Thyroid gland (tissue), 4 donors: ENCODE data around the gene PLTP. TPM values are rescaled to one million over a fixed set of nuclear protein-coding genes. Genes with fewer than 3 reads are reported as not detected.

ENCODE experiments used
- DNase-seq, 2 donors: peaks; one replicate each; pipeline ENCODE4 v3.0.0-alpha.2; 2019
- H3K27ac ChIP-seq, 3 donors: fragments of 200-600 bp; sonication (generic); 1 replicate in 2 of 3; 2 replicates in 1 of 3; pipeline ENCODE4 v1.5.1; 2016 to 2019; ENCODE audit warnings: mild to moderate bottlenecking in 1 of 3, moderate library complexity in 1 of 3
- H3K27me3 ChIP-seq: fragments of 200-600 bp; sonication (generic); one replicate; pipeline ENCODE4 v1.5.1; 2019
- H3K36me3 ChIP-seq, 2 donors: fragments of 200-600 bp; sonication (generic); one replicate each; pipeline ENCODE4 v1.5.1; 2016 to 2019
- H3K4me1 ChIP-seq, 2 donors: fragments of 200-600 bp; sonication (generic); one replicate each; pipeline ENCODE4 v1.5.1; 2017 to 2019
- H3K4me3 ChIP-seq, 3 donors: fragments of 200-600 bp; sonication (generic); replicated peaks in 1 of 3; 1 replicate in 2 of 3; 2 replicates in 1 of 3; pipeline ENCODE4 v1.5.1; 2016; ENCODE audit warnings: mild to moderate bottlenecking in 1 of 3
- H3K9me3 ChIP-seq: fragments of 200-600 bp; sonication (generic); one replicate; pipeline ENCODE4 v1.5.1; 2017
- CTCF ChIP-seq, 6 experiments: fragments of 200-600 bp in 3 of 6; fragments of 450-650 bp in 3 of 6; sonication (generic) in 3 of 6; IDR thresholded peaks; one replicate each; pipeline ENCODE4 v1.5.1; 2016 to 2019; ENCODE audit warnings: antibody characterized with exemption in 6 of 6, mild to moderate bottlenecking in 2 of 6, inconsistent platforms in 1 of 6, moderate library complexity in 1 of 6
- POLR2A ChIP-seq, 2 donors: fragments of 450-650 bp; IDR thresholded peaks; one replicate each; pipeline ENCODE4 v1.6.1; 2017; ENCODE audit warnings: antibody characterized with exemption in 2 of 2, mild to moderate bottlenecking in 2 of 2, moderate library complexity in 1 of 2
- WGBS, 2 donors: methylation state at CpG; one replicate each; pipeline ENCODE4 v1.1.5; 2017; 5-methylcytosine and 5-hydroxymethylcytosine counted together
- intact Hi-C: fragments of 100-400 bp; cut with DNase I; formaldehyde crosslinking; loops from one replicate; pipeline ENCODE4 v1.15.1; 2023
- total RNA-seq, 4 donors: library from RNA; depleted of rRNA; stranded (reverse); fragments of >200 nt; gene quantifications; one replicate each; pipeline ENCODE4 v1.2.3, GENCODE V29; 2016

Gene PLTP
- total RNA-seq, 4 donors from 2014 or later, result 22.7 to 260 (median 70.1) TPM

- no peaks in the 10 kb centered on the region for H3K9me3 ChIP-seq
- intact Hi-C loops, result no loop called here
- H3K27me3 ChIP-seq, result no peaks in the 10 kb centered on the region
- no peaks in the 10 kb centered on the region for H3K36me3 ChIP-seq
- TF ChIP-seq CTCF (IDR thresholded peaks at IDR 0.05) (no peak), POLR2A (IDR thresholded peaks at IDR 0.05) (no peak)
- 81 to 88% methylated on average over 12 of the region's 12 CpGs for WGBS, 2 donors
- peak overlapping the region; percentile 39 to 61 (median 50) for H3K27ac ChIP-seq
- peaks cover under 1 to 22% of the 10 kb centered on the region in 2 donors for H3K4me1 ChIP-seq
- no peak for DNase-seq
- no peak overlapping the region for H3K4me3 ChIP-seq
Observed at GRCh38 chr20:45918779-45919537, 7.0 kb upstream of the PLTP start.

DNA sequence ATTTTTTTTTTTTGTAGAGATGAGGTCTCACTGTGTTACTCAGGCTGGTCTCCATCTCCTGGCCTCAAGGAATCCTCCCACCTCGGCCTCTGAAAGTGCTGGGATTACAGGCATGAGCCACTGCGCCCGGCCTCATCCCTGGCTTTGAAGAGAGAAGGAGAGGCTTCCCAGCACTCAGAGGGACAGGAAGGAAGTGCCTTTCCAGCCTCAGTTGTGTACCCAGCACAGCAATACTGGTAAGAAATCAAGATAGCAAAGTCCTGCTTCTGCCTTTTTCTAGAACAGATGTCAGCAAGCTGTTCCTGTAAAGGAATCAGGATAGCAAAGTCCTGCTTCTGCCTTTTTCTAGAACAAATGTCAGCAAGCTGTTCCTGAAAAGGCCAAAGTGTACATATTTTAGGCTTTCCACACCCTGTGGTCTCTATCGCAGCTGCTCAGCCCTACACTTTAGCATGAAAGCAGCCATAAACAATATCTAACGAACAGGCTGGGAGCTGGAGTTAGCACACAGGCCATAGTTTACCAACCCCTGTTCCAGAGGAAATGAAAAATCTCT lies 6.3 kb upstream of the PLTP start:
- no peak for TF ChIP-seq CTCF (IDR thresholded peaks at IDR 0.05)
- TF ChIP-seq POLR2A (IDR thresholded peaks at IDR 0.05), result no peak
- H3K4me1 ChIP-seq, result peaks cover 0 to 20% of the 10 kb centered on the region in 2 donors
- H3K9me3 ChIP-seq, result no peaks in the 10 kb centered on the region
- H3K36me3 ChIP-seq, result no peaks in the 10 kb centered on the region
- DNase-seq, result no peak
- WGBS, 2 donors, result 75 to 79% methylated on average over 5 of the region's 5 CpGs
- peak overlapping the region; percentile 13 to 61 (median 50) for H3K27ac ChIP-seq
- intact Hi-C loops, result no loop called here
- H3K4me3 ChIP-seq, result no peak overlapping the region
- H3K27me3 ChIP-seq, result no peaks in the 10 kb centered on the region

GRCh38 chr20:45917790-45918141 lies 5.8 kb upstream of the PLTP start:
- 65 to 66% methylated on average over 5 of the region's 5 CpGs for WGBS, 2 donors
- H3K4me1 ChIP-seq, result peaks cover 0 to 24% of the 10 kb centered on the region in 2 donors
- DNase-seq, result no peak

DNA sequence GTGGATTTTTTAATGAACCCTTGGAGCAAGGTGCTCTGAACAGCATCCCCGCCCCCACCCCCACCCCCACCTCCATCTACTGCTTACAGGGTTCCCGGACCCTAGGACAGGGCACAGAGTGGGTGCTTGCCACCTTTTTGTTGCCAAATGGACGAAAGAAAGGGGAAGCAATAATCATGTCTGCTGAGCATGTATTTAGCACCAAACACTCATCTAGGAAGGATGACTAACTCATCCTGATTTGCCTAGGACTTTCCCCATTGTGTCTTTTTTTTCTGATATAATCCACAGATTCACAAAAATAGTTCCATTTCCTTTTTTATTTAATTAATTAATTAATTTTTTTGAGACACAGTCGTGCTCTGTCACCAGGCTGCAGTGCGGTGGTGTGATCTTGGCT lies 1.2 kb upstream of the PLTP start:
- Histone ChIP-seq H3K27me3 (no peaks in the 10 kb centered on the region), H3K36me3 (no peaks in the 10 kb centered on the region), H3K9me3 (no peaks in the 10 kb centered on the region), H3K4me1 (peaks cover 8 to 27% of the 10 kb centered on the region in 2 donors), H3K27ac (no peak overlapping the region), H3K4me3 (no peak overlapping the region)
- intact Hi-C loops, result no loop called here
- TF ChIP-seq POLR2A (IDR thresholded peaks at IDR 0.05) (no peak), CTCF (IDR thresholded peaks at IDR 0.05) (no peak)
- WGBS, 2 donors, result 55 to 57% methylated on average over 5 of the region's 5 CpGs
- DNase-seq, result no peak

More at GRCh38 chr20:45917790-45918141, 5.8 kb upstream of the PLTP start:
- no peak for TF ChIP-seq POLR2A (IDR thresholded peaks at IDR 0.05)
- intact Hi-C loops, result no loop called here
- Histone ChIP-seq H3K9me3 (no peaks in the 10 kb centered on the region), H3K36me3 (no peaks in the 10 kb centered on the region), H3K27me3 (no peaks in the 10 kb centered on the region), H3K27ac (peak overlapping the region in 2 of 3 donors; percentile 50 to 61), H3K4me3 (no peak overlapping the region)

GRCh38 chr20:45912344-45912682 lies 358 bp upstream of the PLTP start:
- Histone ChIP-seq H3K4me3 (peak overlapping the region in 1 of 3 donors; percentile 32), H3K27ac (peak overlapping the region in 1 of 3 donors; percentile 71), H3K4me1 (peaks cover 8 to 22% of the 10 kb centered on the region in 2 donors), H3K9me3 (no peaks in the 10 kb centered on the region), H3K27me3 (no peaks in the 10 kb centered on the region), H3K36me3 (no peaks in the 10 kb centered on the region)
- no peak for TF ChIP-seq CTCF (IDR thresholded peaks at IDR 0.05)
- TF ChIP-seq POLR2A (IDR thresholded peaks at IDR 0.05), result no peak
- 14 to 19% methylated on average over 4 of the region's 4 CpGs for WGBS, 2 donors
- intact Hi-C loops, result no loop called here
- DNase-seq, result no peak
